ENCODE data around the gene SLC25A24.
"Not testable (repeated sequence)": the region's sequence is repeated elsewhere in the genome, so short reads cannot be mapped to it uniquely, and the experiment has no call there.

SLC25A24 gene

GRCh38 chr1:108193333-108193732 lies 6.8 kb downstream of the SLC25A24 start:
- DNase-seq = no peak

DNA sequence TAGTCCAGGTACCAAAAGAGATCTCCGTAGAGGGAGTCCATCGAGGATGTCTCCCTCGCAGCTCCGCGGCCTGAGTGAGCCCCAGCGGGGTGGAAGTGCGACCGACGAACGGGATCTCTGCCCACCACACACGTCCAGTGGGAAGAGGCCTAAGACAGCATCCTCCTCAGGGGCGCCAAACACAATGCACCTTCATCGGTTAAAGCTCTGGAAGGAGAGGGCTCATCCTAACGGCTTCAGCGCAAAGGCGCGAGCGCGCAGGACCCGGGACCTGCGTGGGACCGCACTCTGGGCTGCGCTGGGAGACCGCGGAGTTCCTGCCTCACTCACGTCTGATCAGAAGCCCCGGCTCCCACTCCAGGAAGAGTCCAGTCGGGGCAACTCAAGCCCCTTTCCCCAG lies 7.6 kb downstream of the SLC25A24 start:
- DNase-seq = no peak

- DNase-seq = no peak
Observed at GRCh38 chr1:108190686-108191416, 9.3 kb downstream of the SLC25A24 start.

DNA sequence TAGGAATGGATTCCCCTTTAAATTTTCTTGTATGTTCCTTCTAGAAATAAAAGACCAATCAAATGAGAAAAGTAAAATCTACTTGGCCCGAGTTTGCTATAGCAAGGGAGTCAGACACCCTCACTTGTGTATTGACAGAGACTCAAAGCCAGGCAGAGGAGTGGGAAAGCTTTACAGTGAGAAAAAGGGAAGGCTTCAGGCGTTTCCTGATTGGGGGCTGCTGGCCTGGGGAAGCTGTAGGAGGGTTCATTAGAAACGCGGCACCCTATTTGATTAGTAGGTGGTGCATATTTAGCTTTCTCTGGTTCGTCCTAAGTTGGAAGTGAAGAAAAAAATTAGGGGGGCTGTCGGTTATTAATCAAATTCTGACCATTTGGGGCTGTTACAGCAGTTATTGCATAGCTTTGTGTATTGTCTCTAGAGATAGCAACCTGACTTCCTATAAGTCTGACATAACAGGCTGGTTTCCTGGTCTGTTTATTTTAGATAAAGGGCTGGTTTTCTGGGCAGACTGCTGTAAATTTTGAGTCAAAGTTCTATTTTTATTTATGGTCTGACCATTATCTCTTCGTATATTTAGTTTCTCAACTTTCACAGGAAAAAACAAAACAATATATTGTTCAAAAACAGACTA lies 10.0 kb downstream of the SLC25A24 start:
- DNase-seq = no peak

- DNase-seq = no peak
Observed at GRCh38 chr1:108188801-108189200, 11.3 kb downstream of the SLC25A24 start.

DNA sequence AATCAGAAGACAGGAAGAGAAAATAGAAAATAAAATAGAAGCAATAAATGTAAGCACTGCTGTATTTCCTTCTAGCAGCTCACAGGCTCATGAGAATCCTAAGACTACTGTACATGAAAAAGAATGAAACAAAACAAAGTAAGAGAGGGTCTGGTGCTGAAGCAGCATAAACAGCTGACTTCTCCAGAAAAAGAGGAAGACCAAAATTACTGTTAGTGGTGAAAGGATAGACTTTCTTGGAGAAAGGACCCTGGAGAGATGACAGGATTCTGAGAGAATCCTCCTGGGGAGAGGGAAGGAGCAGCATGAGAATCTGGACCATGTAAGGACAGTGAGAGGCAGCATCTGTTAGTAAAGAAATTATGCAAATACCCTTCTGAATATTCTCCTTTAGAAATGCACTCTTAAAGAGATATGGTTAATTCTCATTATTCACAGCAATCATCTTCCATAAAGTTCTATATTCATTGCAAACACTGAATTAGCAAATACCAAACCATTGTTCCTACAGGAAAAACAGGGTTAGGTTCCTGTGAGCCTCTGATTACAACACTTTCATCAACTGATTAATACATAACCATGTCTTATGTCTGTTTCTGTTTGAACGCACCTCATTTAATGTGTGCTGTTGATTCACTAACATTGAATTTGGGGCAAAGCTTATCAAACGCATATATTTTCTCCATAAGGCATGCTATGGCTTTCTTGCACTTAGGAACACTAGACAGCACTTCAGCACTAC lies 17.0 kb downstream of the SLC25A24 start:
- DNase-seq = no peak

- DNase-seq = no peak
Observed at GRCh38 chr1:108179018-108179417, 21.1 kb downstream of the SLC25A24 start.

GRCh38 chr1:108162409-108162808 lies 37.7 kb downstream of the SLC25A24 start:
- DNase-seq = not testable (repeated sequence)

- DNase-seq = not testable (repeated sequence)
Observed at GRCh38 chr1:108159951-108160350, 40.2 kb downstream of the SLC25A24 start.

GRCh38 chr1:108158893-108159453 lies 41.2 kb downstream of the SLC25A24 start:
- no peak for DNase-seq

DNA sequence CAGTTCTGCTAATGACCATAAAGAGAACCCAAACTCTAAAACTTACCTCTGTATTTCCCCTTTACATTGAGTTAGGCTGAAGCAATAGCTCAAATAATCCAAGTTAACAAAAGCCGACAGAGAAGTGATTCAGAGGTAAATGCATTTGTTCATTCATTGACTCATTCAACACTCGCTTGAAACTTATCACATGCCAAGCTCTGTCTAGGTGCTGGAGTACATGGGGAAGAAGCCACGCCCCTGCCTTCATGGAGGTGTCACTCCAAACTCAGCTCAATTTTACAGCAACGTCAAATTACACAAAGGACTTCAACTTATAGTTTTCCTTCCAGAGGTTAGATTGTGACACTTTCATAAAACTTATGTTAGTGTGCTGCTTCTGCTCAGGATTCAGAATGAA lies 45.8 kb downstream of the SLC25A24 start:
- DNase-seq = no peak

DNA sequence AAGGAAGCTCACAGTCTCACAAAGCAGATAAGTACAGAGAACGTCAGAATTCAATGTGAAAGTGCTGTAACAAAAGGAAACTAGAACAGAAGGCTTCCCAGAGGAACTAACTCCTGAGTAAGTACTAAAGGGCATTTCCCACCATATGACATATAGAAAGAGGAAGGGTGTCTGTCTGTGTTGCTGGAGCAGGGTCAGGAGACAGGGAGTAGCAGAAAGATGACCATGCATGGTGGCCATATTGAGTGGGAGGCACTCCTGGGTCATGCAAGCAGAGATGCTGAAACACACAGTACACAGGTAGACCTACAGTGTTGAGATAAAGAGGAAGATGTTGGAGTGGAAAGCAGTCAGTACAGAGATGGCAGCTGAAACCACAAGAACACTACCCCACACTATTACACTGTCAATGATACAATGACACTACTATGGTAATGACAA lies 47.3 kb downstream of the SLC25A24 start:
- DNase-seq = no peak

DNA sequence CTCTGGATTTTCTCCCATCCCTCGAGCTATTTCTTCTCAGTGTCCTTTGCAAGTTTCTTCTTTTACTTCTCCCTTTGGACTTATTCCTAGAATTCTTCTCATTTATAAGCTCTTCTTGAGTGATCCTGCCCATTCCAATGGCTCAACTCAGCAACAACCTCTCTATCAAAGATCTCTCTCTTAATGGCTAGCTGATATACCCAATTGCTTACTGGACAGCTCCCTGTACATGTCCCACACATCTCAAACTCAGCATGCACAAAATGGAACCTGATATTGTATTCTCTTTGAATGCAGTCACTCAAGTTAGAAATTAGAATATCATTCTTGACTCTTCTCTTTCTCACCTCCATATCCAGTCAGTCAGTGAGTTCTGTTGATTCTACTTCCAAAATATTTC lies 48.6 kb downstream of the SLC25A24 start:
- DNase-seq = no peak

DNA sequence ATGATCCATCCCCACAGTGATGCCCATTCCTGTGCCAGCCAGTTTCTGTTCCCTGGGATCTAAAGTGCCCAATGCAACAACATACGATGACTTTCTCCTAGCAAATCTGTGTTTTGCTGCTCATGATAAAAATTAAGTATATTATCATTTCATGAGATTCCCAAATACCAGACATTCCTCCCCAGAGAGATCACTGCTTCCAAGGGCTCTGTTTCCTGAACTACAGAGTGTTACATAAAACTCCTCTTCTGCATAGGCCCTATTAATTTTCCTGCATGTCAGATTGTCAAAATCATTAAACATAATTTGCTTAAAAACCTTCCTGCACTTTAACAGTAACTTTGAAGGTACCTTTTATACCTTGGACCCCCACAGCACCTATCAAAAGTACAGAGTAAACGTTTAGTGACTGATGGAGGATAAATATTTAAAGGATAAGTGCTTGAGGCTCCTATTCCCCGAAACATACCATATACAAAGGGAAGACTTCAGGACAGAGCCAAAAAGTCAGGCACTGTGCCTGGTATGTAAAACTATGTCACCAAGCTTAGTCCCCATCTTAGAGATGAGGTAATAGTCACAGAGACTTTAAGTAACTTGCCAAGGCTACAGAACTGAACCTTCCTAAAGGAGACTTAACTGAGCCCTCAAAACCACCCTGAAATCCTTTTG lies 50.2 kb downstream of the SLC25A24 start:
- no peak for DNase-seq

- not testable (repeated sequence) for DNase-seq
Observed at GRCh38 chr1:108144569-108144968, 55.6 kb downstream of the SLC25A24 start.

DNA sequence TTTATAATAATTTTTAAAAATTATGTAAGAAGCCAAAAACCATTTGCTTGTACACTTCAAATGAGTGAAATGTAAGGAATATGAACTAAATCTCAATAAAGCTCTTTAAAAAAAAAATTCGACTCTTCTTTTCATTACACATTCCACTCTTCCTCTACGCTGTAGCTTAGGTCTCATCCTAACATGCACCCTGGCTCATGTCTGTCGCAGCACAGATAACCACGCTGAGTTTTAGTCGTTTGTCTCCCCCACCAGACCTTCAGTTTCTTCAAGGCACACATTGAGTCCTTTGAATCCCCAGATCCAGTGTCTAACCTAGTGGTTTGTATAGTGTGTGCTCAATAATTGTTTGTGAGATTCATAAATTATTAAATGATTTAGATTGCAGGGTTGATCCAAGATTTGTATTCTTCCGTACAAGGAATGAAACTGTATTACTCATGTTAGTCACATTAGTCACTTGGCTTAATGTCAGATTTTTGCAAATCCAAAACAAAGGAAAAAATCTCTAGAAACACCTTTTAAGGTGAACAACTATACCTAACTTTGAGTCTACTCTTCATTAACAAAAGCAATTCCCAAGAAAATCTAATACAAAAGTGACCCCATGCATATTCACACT lies 57.3 kb downstream of the SLC25A24 start:
- no peak for DNase-seq

GRCh38 chr1:108142258-108142657 lies 57.9 kb downstream of the SLC25A24 start:
- DNase-seq = no peak

DNA sequence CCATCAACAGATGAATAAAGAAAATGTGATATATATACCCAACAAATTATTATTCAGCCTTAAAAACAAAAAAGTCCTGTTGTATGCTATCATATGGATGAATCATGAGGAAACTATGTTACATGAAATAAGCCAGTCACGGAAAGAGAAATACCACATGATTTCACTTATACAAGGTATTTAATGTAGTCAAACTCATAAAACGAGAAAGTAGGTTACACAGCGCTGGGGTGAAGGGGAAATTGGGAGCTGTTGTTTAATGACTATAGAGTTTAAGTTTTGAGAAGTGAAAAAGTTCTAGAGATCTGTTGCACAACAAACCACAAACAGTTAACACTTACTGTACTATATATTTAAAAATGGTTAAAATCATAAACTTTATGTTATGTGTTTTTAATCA lies 58.5 kb downstream of the SLC25A24 start:
- DNase-seq = no peak

- DNase-seq = no peak
Observed at GRCh38 chr1:108140936-108141335, 59.2 kb downstream of the SLC25A24 start.

DNA sequence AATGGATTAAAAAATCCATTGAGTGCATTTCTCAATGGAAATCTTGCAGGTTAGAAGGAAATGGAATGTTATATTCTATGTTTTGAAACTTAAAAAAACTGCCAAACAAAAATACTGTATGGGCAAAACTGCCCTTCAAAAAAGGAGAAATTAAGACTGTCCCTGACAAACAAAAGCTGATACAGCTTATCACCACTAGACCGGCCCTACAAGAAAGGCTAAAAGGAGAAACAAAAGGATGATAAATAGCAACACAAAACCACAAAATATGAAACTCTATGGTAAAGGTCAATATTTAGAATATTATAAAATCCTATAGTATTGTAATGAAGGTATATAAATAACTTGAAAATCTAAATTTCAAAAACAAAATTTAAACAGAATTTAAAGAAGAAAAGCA lies 60.0 kb downstream of the SLC25A24 start:
- DNase-seq = no peak

- not testable (repeated sequence) for DNase-seq
Observed at GRCh38 chr1:108139555-108139954, 60.6 kb downstream of the SLC25A24 start.

DNA sequence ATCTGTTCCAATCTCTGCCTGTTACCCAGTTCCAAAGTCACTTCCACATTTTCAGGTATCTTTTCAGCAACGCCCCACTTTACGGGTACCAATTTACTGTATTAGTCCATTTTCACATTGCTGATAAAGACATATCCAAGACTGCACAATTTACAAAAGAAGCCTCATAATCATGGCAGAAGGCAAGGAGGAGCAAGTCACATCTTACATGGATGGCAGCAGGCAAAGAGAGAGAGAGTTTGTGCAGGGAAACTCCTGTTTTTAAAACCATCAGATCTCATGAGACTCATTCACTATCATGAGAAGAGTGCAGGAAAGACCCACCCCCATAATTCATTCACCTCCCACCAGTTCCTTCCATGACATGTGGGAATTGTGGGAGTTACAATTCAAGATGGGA lies 67.0 kb downstream of the SLC25A24 start:
- not testable (repeated sequence) for DNase-seq
